OCI-LY7 (cell line): ENCODE measurements around the gene KAT6B. TPM values are rescaled to one million over a fixed set of nuclear protein-coding genes. Genes with fewer than 3 reads are reported as not detected.

Experiments used
- BruUV-seq: library from RNA; stranded (reverse); fragments of 400-500 nt; replicated peaks from 2 replicates; lab custom pipeline; 2021; lab: Mats Ljungman, UMichigan
- CTCF ChIA-PET: fragments of 300-600 bp; sonication (Branson Sonifier 250); formaldehyde crosslinking; loops from one replicate; lab custom pipeline; 2022; ENCODE audit warnings: antibody characterized with exemption; ENCODE audit not compliant: unreplicated experiment; lab: Charles Lee
- POLR2A ChIA-PET: fragments of 300-600 bp; sonication (Branson Sonifier 250); formaldehyde crosslinking; loops from one replicate; lab custom pipeline; 2022; ENCODE audit warnings: antibody characterized with exemption; lab: Charles Lee
- DNase-seq: peaks from one replicate; pipeline ENCODE4 v3.0.0-alpha.2; 2015; ENCODE audit warnings: low spot score
- H2AFZ ChIP-seq: fragments of 200-600 bp; sonication (generic), shearing (Covaris generic); 2 replicates; pipeline ENCODE4 v1.6.1; 2014; ENCODE audit warnings: mild to moderate bottlenecking, antibody characterized with exemption, low read length, moderate library complexity
- H3K27ac ChIP-seq: fragments of 200-600 bp; sonication (generic); 2 replicates; pipeline ENCODE4 v1.5.1; 2014; ENCODE audit warnings: mixed run types, low read depth, mild to moderate bottlenecking, moderate library complexity, low read length, inconsistent platforms; ENCODE audit not compliant: poor library complexity, severe bottlenecking
- H3K36me3 ChIP-seq: fragments of 200-600 bp; sonication (generic); 2 replicates; pipeline ENCODE4 v1.6.1; 2014; ENCODE audit warnings: mild to moderate bottlenecking, antibody characterized with exemption, low read length, moderate library complexity, mixed read lengths; ENCODE audit not compliant: insufficient read depth
- H3K4me1 ChIP-seq: fragments of 200-600 bp; sonication (generic); 2 replicates; pipeline ENCODE4 v1.5.1; 2014; ENCODE audit warnings: mild to moderate bottlenecking, low read length; ENCODE audit not compliant: insufficient read depth, poor library complexity, severe bottlenecking
- H3K4me2 ChIP-seq: fragments of 200-600 bp; sonication (generic); 2 replicates; pipeline ENCODE4 v1.6.1; 2014; ENCODE audit warnings: mild to moderate bottlenecking, low read length
- H3K4me3 ChIP-seq: fragments of 200-600 bp; sonication (generic); 2 replicates; pipeline ENCODE4 v1.5.1; 2014; ENCODE audit warnings: mild to moderate bottlenecking, low read depth, low read length; ENCODE audit not compliant: poor library complexity, severe bottlenecking
- H3K79me2 ChIP-seq: fragments of 200-600 bp; sonication (generic); 2 replicates; pipeline ENCODE4 v1.6.1; 2016; ENCODE audit warnings: low read depth, mild to moderate bottlenecking, low read length, moderate library complexity, mixed read lengths; ENCODE audit not compliant: insufficient read depth
- H3K9me2 ChIP-seq: fragments of 200-600 bp; sonication (generic); 2 replicates; pipeline ENCODE4 v1.6.1; 2016; ENCODE audit warnings: mild to moderate bottlenecking, low read length, mixed read lengths; ENCODE audit not compliant: insufficient read depth
- H3K9me3 ChIP-seq: fragments of 200-600 bp; sonication (generic); 2 replicates; pipeline ENCODE4 v1.6.1; 2014; ENCODE audit warnings: mild to moderate bottlenecking, mixed run types, low read length, mixed read lengths
- H4K20me1 ChIP-seq: fragments of 200-600 bp; sonication (generic); 2 replicates; pipeline ENCODE4 v1.6.1; 2014; ENCODE audit warnings: mild to moderate bottlenecking, antibody characterized with exemption, low read length, moderate library complexity, mixed read lengths; ENCODE audit not compliant: insufficient read depth
- EZH2phosphoT487 ChIP-seq: fragments of 200-600 bp; sonication (generic); IDR thresholded peaks from 2 replicates; pipeline ENCODE4 v1.6.1; 2018; ENCODE audit warnings: low read depth, borderline replicate concordance, mild to moderate bottlenecking, mixed run types, antibody characterized with exemption, low read length, moderate library complexity, mixed read lengths
- intact Hi-C: fragments of 100-400 bp; cut with micrococcal nuclease; formaldehyde crosslinking; loops from one replicate; pipeline ENCODE4 v1.10.0; 2022; ENCODE audit not compliant: unreplicated experiment
- total RNA-seq, 2 experiments: library from RNA; depleted of rRNA in 1 of 2; stranded (reverse); fragments of >200 nt in 1 of 2; shearing (Covaris generic) in 1 of 2; gene quantifications; 2 replicates each; pipeline ENCODE4 v1.2.3, GENCODE V29; 2014 to 2022
- TF ChIP-seq, protein P1 (sequence below): fragments of 200-600 bp; sonication (generic); conservative IDR thresholded peaks from 2 replicates; pipeline ENCODE4 v1.5.1; 2014; ENCODE audit warnings: mild to moderate bottlenecking, antibody characterized with exemption, low read length, moderate library complexity, mixed read lengths

Gene KAT6B
- total RNA-seq, 2 experiments from 2014 or later: 20.8 to 40.8 TPM

DNA sequence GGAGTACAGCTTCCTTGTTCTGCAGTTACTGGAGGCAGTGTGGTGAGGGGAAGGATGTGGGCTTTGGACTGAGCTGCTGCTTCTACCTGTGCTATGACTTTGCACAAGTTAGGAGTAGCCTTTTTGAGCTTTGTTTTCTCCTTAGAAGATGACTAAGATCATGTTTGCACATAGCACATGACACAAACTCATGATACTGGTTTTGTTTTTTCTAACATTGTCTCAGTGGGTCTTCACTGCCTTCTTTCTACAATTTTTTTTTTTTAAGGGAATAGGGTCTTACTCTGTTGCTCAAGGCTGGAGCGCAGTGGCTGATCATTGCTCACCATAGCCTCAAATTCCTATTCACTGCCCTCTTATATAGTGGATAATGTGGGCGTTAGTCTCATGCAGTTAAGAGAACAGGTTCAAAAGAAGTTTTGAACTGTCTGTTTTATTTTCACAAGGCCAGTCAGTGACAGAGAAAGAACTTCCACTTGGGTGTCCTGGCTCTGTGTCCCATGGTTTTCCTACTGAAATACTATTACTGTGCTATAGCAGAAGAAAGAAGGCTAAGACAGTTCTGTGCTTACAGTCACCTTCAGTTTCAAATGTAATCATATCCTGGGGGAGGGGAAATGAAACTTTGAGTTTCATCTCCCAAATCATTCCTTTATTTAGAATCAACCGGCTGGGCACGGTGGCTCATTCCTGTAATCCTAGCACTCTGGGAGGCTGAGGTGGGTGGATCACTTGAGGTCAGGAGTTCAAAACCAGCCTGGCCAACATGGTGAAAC lies 72.0 kb downstream of the KAT6B start:
- Histone ChIP-seq H3K9me2 (no peaks in the 10 kb centered on the region; the same call in 1 of the 2 replicates), H3K4me3 (no peak overlapping the region), H4K20me1 (no peaks in the 10 kb centered on the region), H3K36me3 (no peaks in the 10 kb centered on the region), H3K79me2 (no peaks in the 10 kb centered on the region), H3K4me2 (no peak overlapping the region), H3K4me1 (peaks cover 14% of the 10 kb centered on the region), H2AFZ (no peak overlapping the region), H3K9me3 (no peaks in the 10 kb centered on the region), H3K27ac (no peak overlapping the region)
- CTCF ChIA-PET: no interaction called here
- POLR2A ChIA-PET: interaction anchor here (0.6 to 0.9 kb wide), 3 partner anchors 14 to 221 kb away, joined by 3 read pairs; no protein-coding TSS in a partner anchor
- intact Hi-C loops: no loop called here
- DNase-seq: peak; percentile 3
- TF ChIP-seq EZH2phosphoT487: no peak
- TF ChIP-seq, protein P1, sequence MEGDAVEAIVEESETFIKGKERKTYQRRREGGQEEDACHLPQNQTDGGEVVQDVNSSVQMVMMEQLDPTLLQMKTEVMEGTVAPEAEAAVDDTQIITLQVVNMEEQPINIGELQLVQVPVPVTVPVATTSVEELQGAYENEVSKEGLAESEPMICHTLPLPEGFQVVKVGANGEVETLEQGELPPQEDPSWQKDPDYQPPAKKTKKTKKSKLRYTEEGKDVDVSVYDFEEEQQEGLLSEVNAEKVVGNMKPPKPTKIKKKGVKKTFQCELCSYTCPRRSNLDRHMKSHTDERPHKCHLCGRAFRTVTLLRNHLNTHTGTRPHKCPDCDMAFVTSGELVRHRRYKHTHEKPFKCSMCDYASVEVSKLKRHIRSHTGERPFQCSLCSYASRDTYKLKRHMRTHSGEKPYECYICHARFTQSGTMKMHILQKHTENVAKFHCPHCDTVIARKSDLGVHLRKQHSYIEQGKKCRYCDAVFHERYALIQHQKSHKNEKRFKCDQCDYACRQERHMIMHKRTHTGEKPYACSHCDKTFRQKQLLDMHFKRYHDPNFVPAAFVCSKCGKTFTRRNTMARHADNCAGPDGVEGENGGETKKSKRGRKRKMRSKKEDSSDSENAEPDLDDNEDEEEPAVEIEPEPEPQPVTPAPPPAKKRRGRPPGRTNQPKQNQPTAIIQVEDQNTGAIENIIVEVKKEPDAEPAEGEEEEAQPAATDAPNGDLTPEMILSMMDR: no peak
- no TSS peak for BruUV-seq

GRCh38 chr10:74900297-74900696 lies 73.9 kb downstream of the KAT6B start:
- H3K4me1 ChIP-seq: peaks cover 14% of the 10 kb centered on the region
- DNase-seq: peak; percentile 12
- no peak for TF ChIP-seq EZH2phosphoT487
- TF ChIP-seq, protein P1: no peak
- H3K9me2 ChIP-seq: no peaks in the 10 kb centered on the region; the same call in 1 of the 2 replicates
- H3K4me3 ChIP-seq: no peak overlapping the region
- no TSS peak for BruUV-seq
- H4K20me1 ChIP-seq: no peaks in the 10 kb centered on the region
- H3K79me2 ChIP-seq: no peaks in the 10 kb centered on the region
- no peak overlapping the region for H3K27ac ChIP-seq
- no peaks in the 10 kb centered on the region for H3K36me3 ChIP-seq
- ChIA-PET POLR2A (no interaction called here), CTCF (no interaction called here)
- H3K4me2 ChIP-seq: no peak overlapping the region
- no peaks in the 10 kb centered on the region for H3K9me3 ChIP-seq
- no peak overlapping the region for H2AFZ ChIP-seq
- intact Hi-C loops: no loop called here

- Histone ChIP-seq H3K27ac (no peak overlapping the region), H3K9me2 (no peaks in the 10 kb centered on the region; the same call in 1 of the 2 replicates), H3K79me2 (no peaks in the 10 kb centered on the region), H3K4me2 (no peak overlapping the region), H3K4me1 (peaks cover 14% of the 10 kb centered on the region), H3K9me3 (no peaks in the 10 kb centered on the region), H2AFZ (no peak overlapping the region), H4K20me1 (no peaks in the 10 kb centered on the region), H3K36me3 (no peaks in the 10 kb centered on the region), H3K4me3 (no peak overlapping the region)
- DNase-seq: no peak
- ChIA-PET CTCF (no interaction called here), POLR2A (interaction anchor here (1.2 to 1.4 kb wide), 3 partner anchors 11 to 27 kb away, joined by 3 to 4 read pairs (median 4); no protein-coding TSS in a partner anchor)
- intact Hi-C loops: no loop called here
- no TSS peak for BruUV-seq
- no peak for TF ChIP-seq EZH2phosphoT487
- TF ChIP-seq, protein P1: no peak
Measured at GRCh38 chr10:74901301-74901700, 74.9 kb downstream of the KAT6B start.
